ENCODE results near the gene FAN1. TPM values are rescaled to one million over a fixed set of nuclear protein-coding genes. Genes with fewer than 3 reads are reported as not detected.

The FAN1 gene
- total and polyA plus RNA-seq, 9 of the 15 experiments (the other 6 are each of a cell fraction or from before 2014, with no cell fraction given) = 1.5 to 16.8 (median 12.0) TPM

GRCh38 chr15:30917013-30917412 lies 13.3 kb downstream of the FAN1 start:
- in situ Hi-C loops (cut with MboI) = no loop called here
- ChIA-PET POLR2A (interaction anchor here (0.6 to 1.0 kb wide), 2 partner anchors 20 to 1900 kb away, joined by 3 to 4 read pairs; no protein-coding TSS in a partner anchor), CTCF (ENCODE audit: low intra/inter-chr PET ratio) (no interaction called here)
- Histone ChIP-seq H3K9me3 (replicated peaks; ENCODE audit: control insufficient read depth, insufficient read depth, low read depth, low read length) (no peaks in the 10 kb centered on the region), H3K27ac (ENCODE audit: extremely low read depth, low read depth, low read length) (no peak overlapping the region), H3K9ac (ENCODE audit: insufficient read depth in 1 of 2, low read depth in 2 of 2, low read length in 2 of 2) (no peak overlapping the region), H3K4me3 (no peak overlapping the region), H3K36me3 (ENCODE audit: control insufficient read depth, insufficient read depth, low read length) (peaks cover 63% of the 10 kb centered on the region), H3K4me1 (replicated peaks in 1 of 2; ENCODE audit: control insufficient read depth in 2 of 2, insufficient read depth in 2 of 2, low read length in 2 of 2) (no peaks in the 10 kb centered on the region), H3K9me1 (ENCODE audit: control insufficient read depth, insufficient read depth, low read length) (no peaks in the 10 kb centered on the region), H3K79me2 (ENCODE audit: control insufficient read depth, insufficient read depth, low read length) (no peaks in the 10 kb centered on the region), H3K4me2 (ENCODE audit: insufficient read depth, low read length) (no peak overlapping the region), H4K20me1 (replicated peaks; ENCODE audit: control insufficient read depth, insufficient read depth, low read length) (no peaks in the 10 kb centered on the region), H3K27me3 (ENCODE audit: control insufficient read depth in 2 of 2, insufficient read depth in 2 of 2, low read length in 2 of 2) (no peaks in the 10 kb centered on the region), H2AFZ (ENCODE audit: low read depth, low read length) (no peak overlapping the region)
- 62% methylated on average over 6 of the region's 6 CpGs for WGBS (ENCODE audit: insufficient coverage, low coverage, missing lambda C conversion rate)
- ATAC-seq (peak; percentile 35; the same call in 1 of the 3 replicates), FAIRE-seq (no peak), DNase-seq (ENCODE audit: extremely low read depth in 1 of 4, low spot score in 3 of 4) (peak in 1 of 4 experiments; percentile 5)
- TF ChIP-seq CTCF (IDR thresholded peaks at IDR 0.05 in 2 of 3, conservative IDR thresholded peaks at IDR 0.05 in 1 of 3; ENCODE audit: insufficient read depth in 2 of 3, low read depth in 1 of 3, low read length in 3 of 3) (0 out of 6 replicates have a peak, but pooled peaks of 1 of the 3 experiments have one; percentile 14), ZNF282 (CRISPR knock-in tag; IDR thresholded peaks at IDR 0.05) (no peak), BCOR (IDR thresholded peaks at IDR 0.05) (no peak)
- BruUV-seq (replicated peaks) = no TSS peak
- intact Hi-C loops (cut with micrococcal nuclease) = no loop called here

GRCh38 chr15:30917675-30918074 lies 14.0 kb downstream of the FAN1 start:
- intact Hi-C loops (cut with micrococcal nuclease) (no loop called here), in situ Hi-C loops (cut with MboI) (no loop called here)
- Histone ChIP-seq H3K27me3 (ENCODE audit: control insufficient read depth in 2 of 2, insufficient read depth in 2 of 2, low read length in 2 of 2) (no peaks in the 10 kb centered on the region), H3K36me3 (ENCODE audit: control insufficient read depth, insufficient read depth, low read length) (peaks cover 68% of the 10 kb centered on the region), H3K9me1 (ENCODE audit: control insufficient read depth, insufficient read depth, low read length) (no peaks in the 10 kb centered on the region), H3K9ac (ENCODE audit: insufficient read depth in 1 of 2, low read depth in 2 of 2, low read length in 2 of 2) (no peak overlapping the region), H3K4me3 (no peak overlapping the region), H3K9me3 (replicated peaks; ENCODE audit: control insufficient read depth, insufficient read depth, low read depth, low read length) (no peaks in the 10 kb centered on the region), H4K20me1 (replicated peaks; ENCODE audit: control insufficient read depth, insufficient read depth, low read length) (no peaks in the 10 kb centered on the region), H2AFZ (ENCODE audit: low read depth, low read length) (no peak overlapping the region), H3K79me2 (ENCODE audit: control insufficient read depth, insufficient read depth, low read length) (no peaks in the 10 kb centered on the region), H3K4me2 (ENCODE audit: insufficient read depth, low read length) (no peak overlapping the region), H3K27ac (ENCODE audit: extremely low read depth, low read depth, low read length) (no peak overlapping the region), H3K4me1 (replicated peaks in 1 of 2; ENCODE audit: control insufficient read depth in 2 of 2, insufficient read depth in 2 of 2, low read length in 2 of 2) (no peaks in the 10 kb centered on the region)
- no peak for ATAC-seq
- no peak for FAIRE-seq
- ChIA-PET CTCF (ENCODE audit: low intra/inter-chr PET ratio) (no interaction called here), POLR2A (interaction anchor here (1.0 kb wide), 1 partner anchor 20 kb away, joined by 4 read pairs; no protein-coding TSS in a partner anchor)
- BruUV-seq (replicated peaks) = no TSS peak
- 76% methylated on average over 1 of the region's 1 CpG for WGBS (ENCODE audit: insufficient coverage, low coverage, missing lambda C conversion rate)
- DNase-seq (ENCODE audit: extremely low read depth in 1 of 4, low spot score in 3 of 4) = no peak
- no peak for TF ChIP-seq ESRRA (IDR thresholded peaks at IDR 0.05; ENCODE audit: borderline replicate concordance, low read depth)
- TF ChIP-seq ZNF584 (CRISPR knock-in tag; IDR thresholded peaks at IDR 0.05; ENCODE audit: low read depth) = no peak
- TF ChIP-seq MYNN (IDR thresholded peaks at IDR 0.05) = no peak
- no peak for TF ChIP-seq MYNN (CRISPR knock-in tag; IDR thresholded peaks at IDR 0.05)
- TF ChIP-seq TAF15 (IDR thresholded peaks at IDR 0.05; ENCODE audit: low read depth, low read length) = no peak
- TF ChIP-seq, protein P1, sequence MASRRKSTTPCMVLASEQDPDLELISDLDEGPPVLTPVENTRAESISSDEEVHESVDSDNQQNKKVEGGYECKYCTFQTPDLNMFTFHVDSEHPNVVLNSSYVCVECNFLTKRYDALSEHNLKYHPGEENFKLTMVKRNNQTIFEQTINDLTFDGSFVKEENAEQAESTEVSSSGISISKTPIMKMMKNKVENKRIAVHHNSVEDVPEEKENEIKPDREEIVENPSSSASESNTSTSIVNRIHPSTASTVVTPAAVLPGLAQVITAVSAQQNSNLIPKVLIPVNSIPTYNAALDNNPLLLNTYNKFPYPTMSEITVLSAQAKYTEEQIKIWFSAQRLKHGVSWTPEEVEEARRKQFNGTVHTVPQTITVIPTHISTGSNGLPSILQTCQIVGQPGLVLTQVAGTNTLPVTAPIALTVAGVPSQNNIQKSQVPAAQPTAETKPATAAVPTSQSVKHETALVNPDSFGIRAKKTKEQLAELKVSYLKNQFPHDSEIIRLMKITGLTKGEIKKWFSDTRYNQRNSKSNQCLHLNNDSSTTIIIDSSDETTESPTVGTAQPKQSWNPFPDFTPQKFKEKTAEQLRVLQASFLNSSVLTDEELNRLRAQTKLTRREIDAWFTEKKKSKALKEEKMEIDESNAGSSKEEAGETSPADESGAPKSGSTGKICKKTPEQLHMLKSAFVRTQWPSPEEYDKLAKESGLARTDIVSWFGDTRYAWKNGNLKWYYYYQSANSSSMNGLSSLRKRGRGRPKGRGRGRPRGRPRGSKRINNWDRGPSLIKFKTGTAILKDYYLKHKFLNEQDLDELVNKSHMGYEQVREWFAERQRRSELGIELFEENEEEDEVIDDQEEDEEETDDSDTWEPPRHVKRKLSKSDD (conservative IDR thresholded peaks at IDR 0.05; ENCODE audit: low read length) = no peak
- TF ChIP-seq TEAD2 (tag; IDR thresholded peaks at IDR 0.05) = no peak
- no peak for TF ChIP-seq CREBBP (IDR thresholded peaks at IDR 0.05; ENCODE audit: low read depth, low read length)
